ENCODE measurements around the gene MYO1B.

Gene MYO1B

DNA sequence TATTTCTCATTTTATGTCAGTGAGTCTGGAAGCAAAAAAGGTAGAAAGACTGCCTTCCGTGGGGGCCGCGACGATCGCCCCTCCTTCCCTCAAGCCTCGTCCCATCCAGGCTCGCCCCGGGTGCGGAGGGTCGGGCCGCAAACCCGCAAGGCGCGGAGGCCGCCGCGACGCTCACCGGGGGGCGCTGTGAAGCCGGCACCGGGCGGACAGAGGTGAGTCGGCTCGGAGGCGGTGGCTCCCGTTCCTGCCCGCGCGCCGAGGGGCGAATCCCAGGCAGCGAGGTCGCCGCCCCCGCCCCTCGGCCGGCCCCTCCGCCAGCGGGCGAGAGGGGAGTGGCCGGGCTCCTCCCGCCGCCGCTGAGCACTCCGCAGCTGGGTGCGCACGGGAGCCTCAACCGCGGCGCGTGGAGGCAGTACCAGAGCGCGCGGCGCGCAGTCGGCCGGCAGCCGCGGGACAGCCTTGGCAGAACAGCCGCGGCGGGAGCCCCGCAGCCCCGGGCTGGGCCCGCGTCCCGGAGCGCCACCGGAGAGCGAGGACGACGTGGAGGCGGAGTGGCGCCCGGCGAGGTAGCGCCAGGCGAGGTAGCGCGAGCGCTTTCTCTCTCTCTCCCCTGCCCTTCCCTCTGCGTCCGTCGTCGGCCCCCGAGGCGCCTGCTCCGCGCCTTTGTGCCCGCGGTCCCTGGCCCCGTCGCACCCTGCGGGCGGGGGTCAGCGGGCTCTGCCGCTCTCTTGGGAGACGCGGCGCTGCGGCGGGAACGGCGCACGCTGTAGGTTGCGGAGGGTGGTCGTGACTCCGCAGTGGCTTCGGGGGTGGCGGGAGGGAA is at the start of gene MYO1B:
Gene MYO1B (plus strand): TSS at position 359 of the 823 bp plus-strand sequence. CDS start 31,492 bp downstream, outside the sequence.
- no peak for FAIRE-seq

DNA sequence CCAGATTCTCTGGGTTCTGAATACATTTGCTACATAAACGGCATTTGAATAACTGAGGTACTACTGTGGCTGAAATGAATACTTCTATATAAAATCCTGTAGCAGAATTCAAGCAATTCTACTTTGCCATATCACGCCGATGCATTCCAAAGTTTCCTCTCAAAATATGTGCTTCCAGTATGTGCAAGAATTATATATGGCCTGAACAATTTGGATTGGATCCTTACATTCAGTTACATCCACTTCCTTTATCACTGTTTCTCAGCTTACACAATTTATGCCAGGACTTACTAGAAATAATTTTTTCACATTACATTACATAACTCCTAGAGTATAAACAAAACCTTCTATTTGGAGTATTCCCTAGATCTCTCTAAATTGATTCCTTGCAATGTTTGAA is 48.1 kb upstream of the MYO1B start:
- FAIRE-seq, result no peak

DNA sequence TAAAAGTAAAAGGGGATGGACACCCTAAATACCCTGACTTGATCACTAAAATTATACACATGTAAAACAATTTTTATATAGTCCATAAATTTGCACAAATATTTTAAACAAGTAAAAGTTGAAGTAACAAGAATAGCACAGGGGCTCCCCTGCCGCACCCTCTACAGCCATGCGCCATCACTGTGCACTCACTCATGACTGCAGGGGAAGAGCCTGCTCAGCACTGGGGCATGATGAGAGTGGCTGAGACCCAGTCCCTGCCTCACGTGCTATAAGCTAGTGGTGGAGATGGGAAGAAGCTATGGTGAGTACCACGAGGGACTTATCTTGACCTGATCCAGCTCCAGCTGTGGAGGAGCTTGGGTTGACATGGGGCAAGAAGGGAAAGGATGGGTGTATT is 46.9 kb upstream of the MYO1B start:
- no peak for FAIRE-seq

DNA sequence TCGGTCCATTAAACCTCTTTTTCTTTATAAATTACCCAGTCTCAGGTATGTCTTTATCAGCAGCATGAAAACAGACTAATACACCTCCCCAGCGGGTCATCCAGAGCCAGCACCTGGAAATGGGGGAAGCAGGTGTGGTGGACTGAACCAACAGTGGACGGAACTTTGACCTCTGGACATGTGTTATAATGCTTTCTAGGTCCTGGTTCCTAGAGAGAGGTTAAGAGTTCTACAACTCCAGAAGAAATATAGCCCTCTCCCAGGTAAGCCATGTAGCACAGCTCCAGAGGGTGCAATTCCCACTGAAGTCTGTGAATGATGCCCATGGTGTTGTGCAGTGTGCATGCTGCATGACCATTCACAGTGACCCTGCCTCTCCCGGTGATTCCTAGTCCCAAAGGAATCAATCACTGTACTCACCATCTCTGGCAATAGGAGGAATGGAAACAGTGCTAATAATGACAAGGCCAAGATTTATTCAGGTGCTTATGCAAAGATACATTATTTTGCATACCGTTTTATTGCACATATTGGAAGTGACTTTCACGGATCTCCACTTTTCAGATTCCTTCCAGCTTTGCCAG is 45.2 kb upstream of the MYO1B start:
- no peak for FAIRE-seq

DNA sequence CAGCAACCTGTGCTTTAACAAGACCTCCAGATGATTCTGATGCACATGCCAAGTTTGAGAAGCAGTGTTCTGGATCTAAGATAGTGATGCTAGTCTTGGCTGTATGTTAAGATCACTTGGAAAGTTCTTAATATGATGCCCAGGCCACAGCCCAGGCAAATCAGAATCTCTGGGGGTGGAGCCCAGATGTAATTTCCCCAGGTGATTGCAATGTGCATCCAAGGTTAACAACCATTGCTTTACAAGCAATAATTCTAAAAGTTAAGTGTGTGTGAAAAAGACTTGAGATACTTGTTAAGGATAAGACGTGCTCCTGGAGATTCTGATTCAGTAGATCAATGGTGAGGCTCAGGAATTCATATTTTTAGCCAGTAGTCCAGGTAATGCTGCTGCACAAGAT is 44.3 kb upstream of the MYO1B start:
- FAIRE-seq, result no peak

DNA sequence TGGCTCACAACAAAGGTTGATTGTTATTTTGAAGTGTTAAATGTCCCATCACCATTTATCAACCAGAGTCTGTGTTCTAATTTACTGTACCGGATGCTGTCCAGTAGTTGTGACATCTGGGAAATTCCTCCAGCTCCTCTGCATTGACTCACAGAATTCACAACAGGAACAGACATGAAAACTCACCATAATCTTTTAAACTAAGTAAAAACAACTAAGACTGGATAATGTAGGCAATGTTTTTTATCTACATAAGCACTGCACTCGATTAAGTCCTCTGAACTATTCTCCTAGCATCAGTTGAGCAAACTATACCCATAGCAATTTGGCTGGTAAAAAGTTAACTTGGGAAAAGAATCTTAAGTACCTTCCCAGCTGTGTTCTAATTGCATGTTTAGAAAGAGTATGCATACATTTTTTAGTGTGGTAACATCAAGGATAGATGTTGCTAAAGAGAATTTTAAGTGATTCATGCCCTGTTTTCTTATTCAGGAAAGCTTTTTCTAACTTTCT is 42.9 kb upstream of the MYO1B start:
- FAIRE-seq, result no peak

DNA sequence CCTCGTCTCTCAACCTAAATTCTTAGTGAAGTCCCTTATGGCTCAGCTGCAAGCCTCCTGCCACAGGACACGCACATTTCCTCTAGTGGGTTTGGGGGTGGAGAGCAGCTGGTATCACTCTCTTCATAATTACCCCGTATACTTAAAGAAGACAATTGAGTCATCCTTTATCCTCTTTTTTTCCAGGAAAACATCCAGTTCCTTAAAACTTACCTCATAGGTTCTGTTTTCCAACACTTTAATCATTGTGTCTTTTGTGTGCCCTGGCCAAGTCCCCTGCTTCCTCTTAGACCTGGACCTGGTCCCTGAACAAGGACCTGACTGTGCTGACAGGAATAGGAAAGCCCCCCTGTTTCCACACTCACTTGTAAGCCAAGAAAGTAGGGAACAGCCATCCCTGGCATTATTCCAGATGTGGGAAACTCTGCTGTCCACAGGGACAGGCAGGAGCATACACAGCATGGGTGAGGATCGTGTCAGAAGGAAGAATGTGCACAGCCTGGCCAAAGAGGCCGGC is 42.3 kb upstream of the MYO1B start:
- no peak for FAIRE-seq

DNA sequence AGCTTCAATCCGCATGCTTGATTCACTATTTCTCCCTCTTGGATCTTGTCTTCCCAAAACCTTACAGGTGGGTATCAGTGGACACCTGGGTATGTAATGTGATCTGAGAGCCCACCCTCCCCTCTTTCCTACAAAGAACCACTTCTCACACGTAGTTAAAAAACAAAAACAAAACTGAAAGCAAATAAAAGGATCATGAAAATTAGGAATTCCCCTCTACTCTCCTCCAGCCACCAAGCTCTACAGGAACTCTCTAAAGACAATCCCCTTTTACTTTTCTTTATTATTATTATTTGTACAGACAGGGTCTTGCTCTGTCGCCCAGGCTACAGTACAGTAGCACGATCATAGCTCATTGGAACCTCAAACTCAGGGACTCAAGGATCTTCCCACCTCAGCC is 40.8 kb upstream of the MYO1B start:
- FAIRE-seq, result no peak

DNA sequence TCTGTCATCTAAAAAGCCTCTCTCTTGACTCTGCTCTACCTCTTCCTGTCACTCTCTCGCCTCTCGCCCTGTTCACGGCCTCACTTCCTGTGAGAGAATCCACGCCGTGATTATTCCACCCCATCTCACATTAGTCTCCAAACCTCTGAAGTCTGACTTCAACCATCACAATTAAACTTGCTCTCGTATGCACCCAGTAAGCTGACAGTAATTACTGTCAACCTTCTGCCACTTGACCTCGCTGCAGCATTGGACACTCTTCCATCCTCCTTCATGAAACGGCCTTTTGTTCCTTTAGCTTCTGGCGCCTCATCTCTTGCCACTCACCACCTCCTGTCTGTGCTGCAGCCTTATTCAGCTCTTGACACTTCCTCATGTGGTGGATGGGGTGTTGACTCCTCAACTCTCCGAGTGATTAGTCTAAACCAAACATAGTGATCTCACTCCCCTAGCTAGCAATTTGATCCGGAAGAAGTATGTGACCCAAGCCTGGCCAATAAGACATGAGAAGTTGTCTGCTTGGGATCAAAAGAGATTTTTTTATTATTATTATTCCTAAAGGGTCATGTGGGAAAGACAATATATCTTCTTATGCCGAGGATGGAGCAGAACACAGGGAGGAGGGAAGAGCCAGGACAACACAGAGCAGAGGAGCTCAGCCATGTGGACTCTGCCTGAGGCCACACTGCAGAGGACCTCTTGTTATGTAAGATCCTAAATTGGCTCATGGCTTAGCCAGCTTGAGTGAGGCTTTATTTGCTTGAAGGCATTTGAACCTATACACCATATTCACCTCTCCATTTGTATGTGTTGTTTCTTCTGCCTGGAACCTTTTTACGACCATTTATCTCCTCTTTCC is 38.4 kb upstream of the MYO1B start:
- no peak for FAIRE-seq

DNA sequence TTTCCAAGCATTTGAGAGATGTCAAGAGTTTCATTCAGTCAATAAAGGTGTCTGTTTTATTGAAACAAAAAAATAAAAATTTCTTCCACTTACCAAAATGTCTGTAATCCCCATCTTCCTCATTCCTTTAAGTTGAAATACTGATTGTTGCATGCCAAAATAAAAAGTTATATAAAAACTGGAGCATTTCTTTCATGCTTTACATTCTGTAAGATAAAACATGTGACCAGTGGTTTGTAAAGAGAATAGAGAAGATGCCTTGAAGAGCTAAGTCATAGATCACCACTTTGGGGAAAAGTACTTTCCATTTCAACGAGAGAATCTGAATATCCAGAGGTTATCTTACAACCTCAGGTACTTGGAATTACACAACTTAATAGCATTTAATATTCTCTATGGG is 35.9 kb upstream of the MYO1B start:
- FAIRE-seq, result no peak

DNA sequence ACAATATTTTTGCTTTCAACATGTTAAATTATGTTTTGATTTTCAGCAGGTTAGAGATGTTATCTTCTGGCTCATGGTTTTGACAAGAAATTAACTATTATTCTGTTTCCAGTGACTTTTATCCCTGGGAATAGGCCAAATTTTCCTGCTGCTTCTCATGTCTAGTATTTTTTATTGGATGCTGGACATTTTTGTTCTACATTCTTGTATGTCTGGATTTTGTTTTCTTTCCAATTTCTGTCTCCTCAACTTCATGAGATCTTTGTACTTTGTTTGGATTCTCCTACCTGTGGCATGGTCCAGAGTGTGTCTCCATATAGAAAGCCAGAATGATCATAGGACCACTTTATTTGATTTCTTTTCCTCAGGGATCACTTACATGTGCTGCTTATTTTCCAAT is 33.1 kb upstream of the MYO1B start:
- FAIRE-seq, result no peak

DNA sequence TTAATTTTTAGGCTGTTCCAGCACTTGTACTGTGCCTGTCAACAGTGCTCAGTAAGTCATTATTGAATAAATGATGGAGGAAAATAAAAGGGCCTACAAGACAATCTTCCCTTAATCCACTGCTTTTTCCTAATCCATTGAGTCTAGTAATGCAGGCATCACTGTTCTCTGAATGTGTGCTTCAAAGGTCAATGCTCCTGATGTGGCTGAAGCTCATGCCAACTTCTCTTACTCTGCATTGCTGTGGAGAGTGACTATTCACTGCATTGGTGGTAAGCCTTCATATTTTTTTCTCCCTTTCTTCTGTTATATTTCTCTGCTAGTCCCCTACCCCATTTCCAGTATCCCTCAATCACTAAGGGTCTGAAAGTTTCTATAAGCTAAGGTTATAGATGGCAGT is 31.9 kb upstream of the MYO1B start:
- FAIRE-seq, result no peak

DNA sequence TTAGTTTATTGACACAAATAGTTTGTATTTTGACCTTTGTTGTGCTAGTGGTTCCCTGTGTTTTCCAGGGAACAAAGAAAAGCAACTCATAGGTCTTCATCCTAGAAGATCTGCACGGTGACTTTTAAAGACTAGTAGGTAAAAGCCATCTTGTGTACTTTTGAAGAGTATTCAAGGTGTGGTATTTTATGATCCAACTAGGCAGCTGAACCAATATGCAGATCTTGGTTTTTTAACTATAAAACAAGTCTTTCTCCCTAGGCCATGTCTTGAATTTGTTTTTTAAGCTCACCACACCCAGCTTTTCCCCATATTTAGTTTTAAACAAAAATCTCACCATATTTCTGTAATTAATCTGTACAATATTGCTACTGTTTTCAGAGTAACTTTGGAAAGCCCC is 30.0 kb upstream of the MYO1B start:
- no peak for FAIRE-seq

DNA sequence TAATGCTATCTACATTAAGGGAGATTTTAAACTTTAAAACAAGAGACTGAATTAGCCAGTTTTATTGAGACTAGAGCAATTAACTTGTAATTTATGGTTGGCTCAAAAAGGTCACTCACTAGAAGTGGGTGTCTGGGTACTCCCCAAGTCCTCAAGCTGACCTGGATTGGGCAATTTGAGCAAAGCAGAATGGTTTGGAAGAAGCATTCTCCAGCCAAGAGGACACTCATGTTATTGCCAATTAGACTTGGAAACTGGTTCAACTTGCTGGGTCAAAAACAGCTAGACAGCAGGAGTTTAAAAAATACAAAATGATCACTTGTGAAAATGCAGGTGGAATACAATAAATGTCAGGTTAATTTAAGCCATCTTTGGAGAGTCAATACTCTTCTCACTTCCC is 29.5 kb upstream of the MYO1B start:
- no peak for FAIRE-seq

DNA sequence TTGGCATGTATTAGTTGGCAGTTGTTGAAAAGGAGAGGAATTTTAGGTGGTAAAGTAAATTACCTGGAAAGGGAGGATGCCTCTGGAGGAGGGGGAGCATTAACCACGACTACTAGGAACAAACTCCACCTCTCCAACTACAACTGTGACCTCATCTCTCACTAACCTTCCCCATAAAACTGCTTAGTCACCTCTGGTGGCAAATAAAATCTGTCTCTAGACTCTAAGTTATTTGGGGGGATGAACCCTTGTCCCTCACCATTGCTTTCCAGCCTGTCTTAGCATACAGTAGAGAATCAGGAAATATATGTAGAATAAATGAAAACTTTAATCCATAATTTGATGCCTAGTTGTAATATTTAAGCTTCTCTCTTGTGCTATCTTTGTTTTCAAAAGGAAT is 27.6 kb upstream of the MYO1B start:
- FAIRE-seq, result no peak

DNA sequence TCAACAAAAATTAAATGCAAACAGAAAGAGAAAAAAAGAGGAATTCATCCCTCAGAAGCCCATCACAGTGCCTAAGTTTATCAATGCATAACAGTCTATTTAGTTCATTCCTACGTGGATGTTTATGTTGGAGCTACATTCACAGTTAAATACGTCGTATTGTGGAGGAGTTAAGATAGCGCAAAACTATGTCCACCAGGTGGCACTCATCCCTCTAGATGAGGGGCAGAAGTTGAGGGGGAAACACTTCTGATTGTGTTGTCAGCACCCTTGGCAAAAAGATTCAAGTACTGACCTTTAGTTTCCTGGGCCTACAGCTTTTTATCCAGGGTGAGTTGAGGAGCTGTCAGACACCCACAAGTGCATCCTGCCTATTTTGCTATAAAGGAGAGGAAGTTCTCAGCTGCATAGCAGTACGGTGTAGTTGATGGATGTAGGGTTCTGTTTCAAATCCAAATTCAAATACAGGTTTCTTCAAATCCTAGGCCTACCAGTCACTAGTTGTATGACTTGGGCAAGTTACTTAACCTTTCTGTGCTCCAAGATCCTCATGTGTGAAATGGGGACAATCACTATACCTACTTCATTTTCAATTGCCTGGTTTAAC is 26.8 kb upstream of the MYO1B start:
- FAIRE-seq, result no peak

DNA sequence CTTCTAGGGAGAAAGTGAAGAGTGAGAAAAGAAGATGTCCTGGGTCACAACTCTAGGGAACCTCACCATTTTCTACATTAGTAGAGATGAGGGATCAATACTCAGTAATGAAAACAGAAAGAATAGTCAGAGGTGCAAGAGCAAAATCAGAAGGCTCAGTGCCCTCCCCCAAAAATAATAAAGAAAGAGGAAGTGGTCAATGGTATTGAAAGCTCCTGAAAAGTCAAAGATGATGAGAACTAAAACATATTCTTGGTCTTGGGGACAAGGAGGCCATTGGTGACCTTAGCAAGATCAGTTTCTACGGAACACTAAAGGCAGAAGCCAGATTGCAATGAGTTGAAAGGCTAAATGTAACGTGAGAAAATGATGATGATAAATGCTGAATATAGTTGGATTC is 24.5 kb upstream of the MYO1B start:
- no peak for FAIRE-seq

DNA sequence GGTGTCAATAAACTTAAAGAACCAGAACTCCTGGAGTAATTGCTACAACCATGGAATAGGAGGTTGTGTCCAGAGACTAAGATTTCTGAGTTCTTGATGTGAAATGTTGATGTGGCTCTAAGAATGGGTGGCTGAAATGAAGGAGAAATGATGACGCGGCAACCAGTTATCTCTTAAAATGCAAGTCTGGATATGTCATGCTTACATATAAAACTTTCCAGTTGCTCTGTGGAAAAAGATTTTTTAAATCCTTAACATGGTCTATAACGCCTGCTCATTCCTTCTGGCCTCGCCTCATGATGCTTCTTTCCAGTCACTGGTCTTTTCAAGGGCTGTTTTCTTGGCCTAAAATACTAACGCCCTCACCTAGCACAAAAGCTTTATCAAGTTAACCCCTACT is 23.5 kb upstream of the MYO1B start:
- FAIRE-seq, result no peak

DNA sequence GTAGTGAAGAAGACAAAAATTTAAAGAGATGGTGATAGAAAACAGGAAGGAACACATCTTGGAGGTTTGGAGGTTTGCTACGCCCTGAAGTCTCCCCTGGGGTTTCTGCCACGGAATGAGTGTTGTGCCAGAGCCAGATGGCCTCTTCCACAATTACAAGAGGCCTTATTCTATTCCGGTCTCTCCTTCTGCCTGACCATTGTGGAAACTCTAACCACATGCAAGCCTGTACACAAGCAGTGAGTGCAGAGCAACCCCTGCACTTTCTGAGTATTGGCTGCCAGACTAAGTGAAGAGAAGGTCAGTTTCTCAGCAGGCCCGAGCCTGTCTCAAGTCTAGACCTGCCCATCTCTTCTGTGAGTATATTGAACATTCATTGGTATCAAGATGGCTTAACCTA is 22.7 kb upstream of the MYO1B start:
- no peak for FAIRE-seq

DNA sequence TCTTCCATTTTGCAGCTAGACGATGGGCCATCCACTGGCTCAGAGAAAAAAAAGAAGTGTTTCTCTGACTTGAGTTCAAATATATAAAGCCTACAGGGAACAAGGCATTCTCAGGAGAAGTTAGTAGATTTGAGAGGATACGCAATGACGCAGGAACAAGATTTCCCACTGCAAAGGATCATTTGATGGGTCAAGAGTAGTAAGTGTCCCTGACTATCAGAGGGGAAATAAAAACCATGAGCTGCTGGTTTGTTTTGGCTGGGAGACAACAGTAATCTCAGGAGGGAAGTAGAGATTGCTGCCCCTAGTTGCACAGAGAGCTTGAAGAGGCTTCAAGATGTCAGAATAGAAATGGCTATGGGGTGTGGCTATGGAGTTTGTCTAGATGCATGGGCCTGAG is 22.3 kb upstream of the MYO1B start:
- no peak for FAIRE-seq

DNA sequence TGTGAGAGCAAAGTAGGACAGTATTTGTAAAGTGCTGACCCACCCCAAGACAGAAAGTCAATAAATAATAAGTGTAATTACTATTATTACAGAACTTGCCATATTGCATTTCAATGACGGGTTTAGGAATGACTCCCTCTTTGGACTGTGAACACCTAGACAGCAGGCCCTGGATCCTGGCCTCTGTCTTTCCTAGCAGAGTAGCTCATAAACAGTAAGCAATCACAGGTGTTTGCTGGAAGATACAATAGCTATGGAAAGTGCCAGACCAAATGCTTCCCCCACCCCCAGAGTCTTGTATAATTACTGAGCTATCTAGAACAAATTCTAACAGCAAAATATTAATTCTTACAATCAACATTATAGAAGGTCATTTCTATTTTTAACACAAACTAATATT is 20.1 kb upstream of the MYO1B start:
- FAIRE-seq, result no peak

DNA sequence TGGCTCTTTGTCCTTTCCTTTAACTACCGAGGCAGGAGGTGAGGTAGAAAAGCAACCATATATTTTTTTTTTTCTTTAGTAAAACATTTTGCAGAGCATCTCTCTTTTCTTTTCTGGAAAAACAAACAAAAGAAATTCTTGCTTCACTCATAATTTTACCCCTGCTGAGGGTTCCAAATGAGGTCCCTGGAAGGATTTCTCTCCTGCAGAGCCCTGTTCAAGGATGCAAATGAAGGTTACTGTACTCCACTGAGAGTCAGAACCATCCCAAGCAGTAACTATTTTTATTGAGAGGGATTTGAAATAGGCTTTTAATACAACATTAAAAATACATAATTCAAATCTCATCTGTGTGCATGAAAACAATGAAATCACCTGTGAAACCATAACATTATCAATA is 19.5 kb upstream of the MYO1B start:
- no peak for FAIRE-seq

DNA sequence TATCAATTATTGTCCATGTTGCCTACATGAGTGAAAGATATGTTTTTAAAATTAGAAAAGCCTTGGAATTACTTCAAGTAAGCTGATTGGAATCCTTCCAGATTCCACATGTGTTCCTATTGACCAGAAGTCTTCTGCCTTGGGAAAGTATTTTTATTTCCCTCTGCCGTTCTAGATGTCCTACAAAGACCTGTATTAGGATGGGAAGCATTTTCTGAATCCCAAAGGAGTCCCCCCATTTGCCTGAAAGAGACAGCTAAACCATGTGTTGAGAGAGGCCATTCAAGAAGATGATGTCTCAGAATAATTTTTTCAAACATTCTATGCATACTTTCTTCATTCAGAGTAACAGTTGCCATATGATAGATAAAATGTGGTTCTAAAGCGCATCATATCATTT is 19.0 kb upstream of the MYO1B start:
- no peak for FAIRE-seq

Data from A204.1 (cell line).